SK-MEL-5 (cell line): ENCODE results near the gene ADPRH. TPM values are rescaled to one million over a fixed set of nuclear protein-coding genes. Genes with fewer than 3 reads are reported as not detected.

Experiments used
- DNase-seq: peaks from one replicate; pipeline ENCODE4 v3.0.0-alpha.2; 2016; ENCODE audit warnings: low read depth, low spot score
- in situ Hi-C: cut with HindIII; loops from 2 replicates; pipeline ENCODE4 v1.10.0; 2016; ENCODE audit warnings: low sequenced_read_pairs, high pct_unique_total_duplicates, low pct_unique_long_range_greater_than_20kb
- total RNA-seq: library from RNA; depleted of rRNA; stranded (reverse); fragments of >200 nt; shearing (Covaris generic); gene quantifications from 2 replicates; pipeline ENCODE4 v1.2.3, GENCODE V29; 2014; rRNA removed

The ADPRH gene
- total RNA-seq, 1 experiment from 2014 or later, result 1.6 TPM

- in situ Hi-C loops, result no loop called here
- DNase-seq, result no peak
These were observed 57.0 kb downstream of the ADPRH start for GRCh38 chr3:119636249-119636648.

- no peak for DNase-seq
- in situ Hi-C loops, result no loop called here
These were observed 57.8 kb downstream of the ADPRH start for GRCh38 chr3:119636891-119637611.

GRCh38 chr3:119637679-119638477 is 58.6 kb downstream of the ADPRH start:
- in situ Hi-C loops, result no loop called here
- no peak for DNase-seq

Other genes starting within 250 kb of the ADPRH start
- 39.8 and 47.8 TPM in 2 replicates for gene TMEM39A, start 115.9 kb upstream of the ADPRH start, total RNA-seq
- gene POGLUT1, start 110.5 kb upstream of the ADPRH start, total RNA-seq, result 24.6 and 24.9 TPM in 2 replicates
- 273 and 289 TPM in 2 replicates for gene TIMMDC1, start 80.9 kb upstream of the ADPRH start, total RNA-seq
- gene CD80, start 19.9 kb upstream of the ADPRH start, total RNA-seq, result not detected in 2 replicates
- 41.4 and 42.0 TPM in 2 replicates for gene PLA1A, start 18.4 kb downstream of the ADPRH start, total RNA-seq
- gene POPDC2, start 81.1 kb downstream of the ADPRH start, total RNA-seq, result 0.08 and 0.40 TPM in 2 replicates
- 75.3 and 78.4 TPM in 2 replicates for gene COX17, start 97.9 kb downstream of the ADPRH start, total RNA-seq
- not detected in 2 replicates for gene CFAP91, start 123.5 kb downstream of the ADPRH start, total RNA-seq
- not detected in 2 replicates for gene NR1I2, start 202.6 kb downstream of the ADPRH start, total RNA-seq